A673 (cell line): ENCODE measurements around the gene RASA2.

Experiments used
- EZH2 ChIP-seq: fragments of 200-600 bp; sonication (generic); IDR thresholded peaks from 2 replicates; pipeline ENCODE4 v1.6.1; 2017; ENCODE audit warnings: borderline replicate concordance, low read depth, mild to moderate bottlenecking, mixed read lengths, antibody characterized with exemption, low read length; ENCODE audit not compliant: poor library complexity, severe bottlenecking
- TF ChIP-seq, protein P1 (sequence below): fragments of 300-800, 200-600 bp; sonication (generic); conservative IDR thresholded peaks from 2 replicates; pipeline ENCODE4 v1.5.1; 2017; ENCODE audit warnings: low read depth, mild to moderate bottlenecking, antibody characterized with exemption, low read length, moderate library complexity, mixed read lengths

DNA sequence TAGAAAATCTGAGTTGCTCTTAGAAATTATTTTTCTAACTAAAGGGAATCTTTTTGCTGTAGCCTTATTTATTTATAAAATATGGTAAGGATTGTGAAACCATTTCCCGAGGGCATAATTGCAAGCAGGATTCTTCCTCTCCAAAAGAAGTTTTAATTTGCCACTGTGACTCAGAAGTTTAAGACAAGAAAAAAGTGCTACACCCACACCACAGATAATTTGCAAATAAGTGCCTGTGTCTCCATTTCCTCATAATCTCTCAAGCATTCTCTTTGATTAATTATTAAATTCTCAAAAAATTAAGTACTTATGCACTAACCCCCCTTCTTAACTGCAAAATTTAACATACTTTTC lies 43.6 kb downstream of the RASA2 start:
- TF ChIP-seq, protein P1, sequence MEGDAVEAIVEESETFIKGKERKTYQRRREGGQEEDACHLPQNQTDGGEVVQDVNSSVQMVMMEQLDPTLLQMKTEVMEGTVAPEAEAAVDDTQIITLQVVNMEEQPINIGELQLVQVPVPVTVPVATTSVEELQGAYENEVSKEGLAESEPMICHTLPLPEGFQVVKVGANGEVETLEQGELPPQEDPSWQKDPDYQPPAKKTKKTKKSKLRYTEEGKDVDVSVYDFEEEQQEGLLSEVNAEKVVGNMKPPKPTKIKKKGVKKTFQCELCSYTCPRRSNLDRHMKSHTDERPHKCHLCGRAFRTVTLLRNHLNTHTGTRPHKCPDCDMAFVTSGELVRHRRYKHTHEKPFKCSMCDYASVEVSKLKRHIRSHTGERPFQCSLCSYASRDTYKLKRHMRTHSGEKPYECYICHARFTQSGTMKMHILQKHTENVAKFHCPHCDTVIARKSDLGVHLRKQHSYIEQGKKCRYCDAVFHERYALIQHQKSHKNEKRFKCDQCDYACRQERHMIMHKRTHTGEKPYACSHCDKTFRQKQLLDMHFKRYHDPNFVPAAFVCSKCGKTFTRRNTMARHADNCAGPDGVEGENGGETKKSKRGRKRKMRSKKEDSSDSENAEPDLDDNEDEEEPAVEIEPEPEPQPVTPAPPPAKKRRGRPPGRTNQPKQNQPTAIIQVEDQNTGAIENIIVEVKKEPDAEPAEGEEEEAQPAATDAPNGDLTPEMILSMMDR: no peak
- TF ChIP-seq EZH2: no peak
